Heart right ventricle (tissue), 16 donors: ENCODE data around the gene BTBD1. TPM values are rescaled to one million over a fixed set of nuclear protein-coding genes. Genes with fewer than 3 reads are reported as not detected.

ENCODE experiments used
- ATAC-seq, 8 donors: fragments of 200-7000 bp; cut with Tn5 transposase; one replicate each; pipeline ENCODE4 v1.9.1; 2020; ENCODE audit warnings: mild to moderate bottlenecking in 8 of 8, moderate library complexity in 8 of 8, moderate number of reproducible peaks in 1 of 8
- DNase-seq, 2 donors: peaks; one replicate each; pipeline ENCODE4 v3.0.0-alpha.2; 2020
- H3K27ac ChIP-seq, 10 donors: fragments of 200-600 bp; sonication (generic) in 2 of 10; one replicate each; pipeline versions ENCODE4 v1.5.0 to v1.8.0; 2020 to 2022; ENCODE audit warnings: mild to moderate bottlenecking in 3 of 10
- H3K27me3 ChIP-seq, 7 donors: fragments of 200-600 bp; one replicate each; pipeline ENCODE4 v1.8.0; 2021 to 2022; ENCODE audit warnings: mild to moderate bottlenecking in 2 of 7
- H3K36me3 ChIP-seq, 9 donors: fragments of 200-600 bp; sonication (generic) in 1 of 9; one replicate each; pipeline versions ENCODE4 v1.5.0 to v1.8.0; 2020 to 2022; ENCODE audit warnings: mild to moderate bottlenecking in 2 of 9
- H3K4me1 ChIP-seq, 9 donors: fragments of 200-600 bp; sonication (generic) in 1 of 9; one replicate each; pipeline versions ENCODE4 v1.5.0 to v1.8.0; 2020 to 2022; ENCODE audit warnings: mild to moderate bottlenecking in 4 of 9
- H3K4me3 ChIP-seq, 10 donors: fragments of 200-600 bp; sonication (generic) in 2 of 10; one replicate each; pipeline versions ENCODE4 v1.5.0 to v1.8.0; 2020 to 2022; ENCODE audit warnings: mild to moderate bottlenecking in 7 of 10, moderate library complexity in 2 of 10
- H3K9me3 ChIP-seq, 11 donors: fragments of 200-600 bp in 10 of 11; sonication (generic) in 2 of 11; one replicate each; pipeline versions ENCODE4 v1.5.0 to v1.8.0; 2013 to 2022; ENCODE audit warnings: mild to moderate bottlenecking in 2 of 11, control low read depth in 1 of 11, moderate library complexity in 1 of 11
- WGBS, 2 donors: extraction: QIAGEN DNeasy Blood & Tissue Kit; methylation state at CpG; one replicate each; pipeline ENCODE4 v1.1.7; 2013; ENCODE audit warnings: inconsistent platforms in 1 of 2; 5-methylcytosine and 5-hydroxymethylcytosine counted together
- intact Hi-C, 10 donors: fragments of 100-400 bp; cut with DNase I; formaldehyde crosslinking; loops; one replicate each; pipeline versions ENCODE4 v1.11.1 to v1.14.2; 2022
- microRNA-seq, 2 donors: library from miRNA; unstranded; fragments of <30 nt; microRNA quantifications; one replicate each; pipeline ENCODE4 v1.2.0, GENCODE V29; 2021
- polyA plus RNA-seq, 2 donors: library from polyadenylated mRNA; stranded (reverse); fragments of 200-250 nt; gene quantifications; one replicate each; pipeline ENCODE4 v1.2.3, GENCODE V29; 2013
- total RNA-seq, 10 donors: library from RNA; stranded (reverse); fragmentation: NEBNext Ultra II Directional in 3 of 10; extraction: Animal tissue kit (Norgen Biotek cat#: 25700) in 3 of 10; gene quantifications; one replicate each; pipeline versions ENCODE4 v1.2.1 to v1.2.4, GENCODE V29; 2021 to 2023
- TF ChIP-seq, protein P1 (sequence below), 9 donors: fragments of 200-600 bp; sonication (generic) in 2 of 9; IDR thresholded peaks; one replicate each; pipeline versions ENCODE4 v1.5.0 to v1.8.0; 2021 to 2022; ENCODE audit warnings: antibody characterized with exemption in 9 of 9, mild to moderate bottlenecking in 5 of 9, moderate library complexity in 1 of 9
- donor health status: Arrhythmogenic right ventricular cardiomyopathy.
- donor health status: ischemic (EF 13 %, LVEDD 7.1; RV severe dilation, severe dysfunction).
- donor health status: healthy with polysubstance abuse.
- donor health status: DM: no; HTN: yes; CAD: no.
- donor health status: DM: no; HTN: no; CAD: no.
- donor health status: ischemic (EF 25% LVEDD 6.9; RV normal size, moderate dysfunction).
- donor health status: ischemic (EF 25% LVEDD 5.7; RV mildly dilated, moderate dysfunction).
- donor health status: healthy.
- donor health status: DM: yes; HTN: yes; CAD: no.
- donor health status: Ischemic cardiomyopathy.
- donor health status: ischemic (EF 35%, LVEDD 5.7; RV mildly dilated, moderate dysfunction).
- donor health status: nonischemic (EF 11% LVEDD 7.7; RV severe dilation, severe dysfunction).
- donor health status: DM: yes; HTN: yes; CAD: no.
- donor health status: PGD.
- donor health status: ischemic (EF 29% LVEDD 5.4; RV normal size, mild dysfunction).
- donor health status: nonischemic (EF 23%, LVEDD 6.1; RV moderate dilation, normal function).

The BTBD1 gene
- total and polyA plus RNA-seq, 12 donors = 14.1 to 185 (median 149) TPM

DNA sequence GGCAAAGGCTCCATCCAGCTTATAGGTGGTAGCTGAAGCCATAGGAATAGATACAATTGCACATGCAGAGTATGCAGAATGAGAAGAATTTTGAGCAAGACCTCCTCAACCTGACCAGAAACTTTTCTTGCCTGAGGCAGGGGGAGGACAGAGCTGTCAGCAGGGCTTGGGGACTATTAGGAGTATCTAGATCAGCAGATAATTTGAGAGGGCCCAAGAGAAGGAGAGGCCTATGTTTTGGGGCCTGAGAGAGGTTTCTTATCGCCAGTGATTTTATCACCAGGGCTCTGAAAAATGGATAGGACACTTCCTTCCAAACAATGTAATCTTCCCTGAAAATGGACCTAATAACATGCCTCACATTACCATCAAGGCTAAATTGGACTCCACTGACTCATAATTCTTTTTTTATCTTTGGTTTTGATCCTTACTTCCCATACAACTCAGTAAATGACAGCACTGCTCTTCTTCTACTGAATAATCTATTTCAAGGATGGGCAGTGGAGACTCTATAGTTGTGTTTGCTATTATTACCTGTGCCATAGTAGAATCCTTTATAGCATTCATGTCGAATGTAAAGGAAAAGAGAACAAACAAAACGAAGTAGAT is 96.9 kb downstream of the BTBD1 start:
- H3K27ac ChIP-seq = peak overlapping the region in 7 of 10 donors; percentile 34 to 71 (median 58)
- no peaks in the 10 kb centered on the region for H3K36me3 ChIP-seq
- 40 to 55% methylated on average over 3 of the region's 3 CpGs for WGBS, 2 donors
- H3K4me1 ChIP-seq = peaks cover 0 to 25% (median 5%) of the 10 kb centered on the region in 9 donors
- DNase-seq (no peak), ATAC-seq (no peak)
- H3K4me3 ChIP-seq = no peak overlapping the region
- H3K9me3 ChIP-seq = no peaks in the 10 kb centered on the region
- intact Hi-C loops = no loop called here
- no peaks in the 10 kb centered on the region for H3K27me3 ChIP-seq
- TF ChIP-seq, protein P1, sequence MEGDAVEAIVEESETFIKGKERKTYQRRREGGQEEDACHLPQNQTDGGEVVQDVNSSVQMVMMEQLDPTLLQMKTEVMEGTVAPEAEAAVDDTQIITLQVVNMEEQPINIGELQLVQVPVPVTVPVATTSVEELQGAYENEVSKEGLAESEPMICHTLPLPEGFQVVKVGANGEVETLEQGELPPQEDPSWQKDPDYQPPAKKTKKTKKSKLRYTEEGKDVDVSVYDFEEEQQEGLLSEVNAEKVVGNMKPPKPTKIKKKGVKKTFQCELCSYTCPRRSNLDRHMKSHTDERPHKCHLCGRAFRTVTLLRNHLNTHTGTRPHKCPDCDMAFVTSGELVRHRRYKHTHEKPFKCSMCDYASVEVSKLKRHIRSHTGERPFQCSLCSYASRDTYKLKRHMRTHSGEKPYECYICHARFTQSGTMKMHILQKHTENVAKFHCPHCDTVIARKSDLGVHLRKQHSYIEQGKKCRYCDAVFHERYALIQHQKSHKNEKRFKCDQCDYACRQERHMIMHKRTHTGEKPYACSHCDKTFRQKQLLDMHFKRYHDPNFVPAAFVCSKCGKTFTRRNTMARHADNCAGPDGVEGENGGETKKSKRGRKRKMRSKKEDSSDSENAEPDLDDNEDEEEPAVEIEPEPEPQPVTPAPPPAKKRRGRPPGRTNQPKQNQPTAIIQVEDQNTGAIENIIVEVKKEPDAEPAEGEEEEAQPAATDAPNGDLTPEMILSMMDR (IDR thresholded peaks at IDR 0.05) = no peak

DNA sequence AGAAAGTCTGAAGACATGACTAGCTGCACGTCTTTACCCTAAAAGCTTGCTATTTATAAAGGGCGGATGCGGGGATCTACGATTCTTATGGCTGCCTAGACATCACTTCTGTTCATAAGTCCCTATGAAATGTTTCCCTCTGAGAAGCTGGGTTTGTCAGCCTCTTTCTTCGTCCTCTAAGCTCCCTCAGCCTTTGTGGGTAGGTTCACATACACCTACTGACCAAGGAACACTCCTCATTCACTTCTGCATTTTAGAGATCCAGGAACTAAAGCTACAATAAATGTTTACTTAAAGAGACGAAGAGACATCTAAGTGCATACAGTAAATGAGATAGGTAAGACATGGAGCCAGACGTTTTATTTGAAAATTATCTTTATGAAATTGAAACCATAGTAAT is 97.7 kb downstream of the BTBD1 start:
- no peak for ATAC-seq
- Histone ChIP-seq H3K4me1 (peaks cover 0 to 25% (median 5%) of the 10 kb centered on the region in 9 donors), H3K4me3 (no peak overlapping the region), H3K27me3 (no peaks in the 10 kb centered on the region), H3K27ac (no peak overlapping the region), H3K9me3 (no peaks in the 10 kb centered on the region), H3K36me3 (no peaks in the 10 kb centered on the region)
- TF ChIP-seq, protein P1 (IDR thresholded peaks at IDR 0.05) = no peak
- intact Hi-C loops = no loop called here
- DNase-seq = no peak
- 83 to 84% methylated on average over 7 of the region's 7 CpGs for WGBS, 2 donors

DNA sequence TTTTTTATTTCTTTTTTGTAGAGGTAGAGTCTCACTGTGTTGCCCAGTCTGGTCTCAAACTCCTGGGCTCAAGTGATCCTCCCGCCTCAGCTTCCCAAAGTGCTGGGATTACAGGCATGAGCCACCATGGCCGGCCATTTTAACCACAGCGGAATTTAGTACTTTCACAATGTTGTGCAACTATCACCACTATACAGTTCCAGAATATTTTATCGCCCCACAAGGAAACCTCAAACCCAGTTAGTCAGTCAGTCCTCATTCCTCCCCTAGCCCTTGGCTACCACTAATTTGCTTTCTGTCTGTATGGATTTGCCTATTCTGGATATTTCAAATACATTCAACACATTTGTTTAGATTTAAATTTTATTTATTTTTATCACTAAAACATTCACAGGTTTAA is 99.0 kb downstream of the BTBD1 start:
- TF ChIP-seq, protein P1 (IDR thresholded peaks at IDR 0.05) = no peak
- Histone ChIP-seq H3K4me1 (peaks cover 0 to 37% (median 5%) of the 10 kb centered on the region in 9 donors), H3K27me3 (no peaks in the 10 kb centered on the region), H3K4me3 (no peak overlapping the region), H3K9me3 (no peaks in the 10 kb centered on the region), H3K27ac (no peak overlapping the region), H3K36me3 (no peaks in the 10 kb centered on the region)
- no peak for DNase-seq
- ATAC-seq = no peak
- intact Hi-C loops = no loop called here
- WGBS, 2 donors = 88 to 92% methylated on average over 4 of the region's 4 CpGs

DNA sequence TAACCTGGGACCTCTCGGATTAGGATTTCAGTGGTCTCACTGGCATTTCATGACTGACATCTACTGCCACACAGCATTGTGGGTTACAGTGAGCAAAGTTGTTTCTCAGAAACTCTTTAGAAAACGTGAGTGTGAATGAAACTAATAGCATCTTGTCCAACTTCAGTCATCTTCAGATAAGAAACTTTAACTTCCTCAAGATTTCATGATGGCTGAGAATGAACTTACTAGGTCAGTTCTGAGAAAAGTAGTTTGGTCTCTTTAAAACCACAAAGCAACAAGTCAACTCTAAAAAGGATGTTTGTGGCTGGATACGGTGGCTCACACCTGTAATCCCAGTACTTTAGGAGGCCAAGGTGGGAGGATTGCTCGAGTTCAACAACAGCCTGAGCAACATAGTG is 100.4 kb downstream of the BTBD1 start:
- DNase-seq (no peak), ATAC-seq (no peak)
- no peak overlapping the region for H3K27ac ChIP-seq
- H3K27me3 ChIP-seq = no peaks in the 10 kb centered on the region
- peaks cover 0 to 33% (median 5%) of the 10 kb centered on the region in 9 donors for H3K4me1 ChIP-seq
- no peaks in the 10 kb centered on the region for H3K9me3 ChIP-seq
- H3K4me3 ChIP-seq = no peak overlapping the region
- intact Hi-C loops = no loop called here
- WGBS, 2 donors = 72 to 77% methylated on average over 4 of the region's 4 CpGs
- no peaks in the 10 kb centered on the region for H3K36me3 ChIP-seq
- TF ChIP-seq, protein P1 (IDR thresholded peaks at IDR 0.05) = no peak

Small RNA genes lying within 50 kb of the gene (microRNA-seq; reads per million reads assigned to microRNA genes)
- gene MIR4515 = 0 reads per million in 2 donors

Other genes with a start within 250 kb of the BTBD1 start
- gene HOMER2, start 114.5 kb downstream of the BTBD1 start, total RNA-seq = 10 to 100 TPM; 32.6 to 64.4 (median 49.3) TPM
- gene HOMER2, start 114.5 kb downstream of the BTBD1 start, polyA plus RNA-seq = 10 to 100 TPM; 12.3 to 14.1 TPM
- 10 to 100 TPM; 12.4 to 17.8 (median 14.4) TPM for gene RAMAC, start 81.0 kb downstream of the BTBD1 start, total RNA-seq
- 10 to 100 TPM; 11.8 to 20.4 TPM for gene RAMAC, start 81.0 kb downstream of the BTBD1 start, polyA plus RNA-seq
- gene C15orf40, start 55.6 kb downstream of the BTBD1 start, total RNA-seq = 10 to 100 TPM in 6 of 10 donors, 1 to 10 TPM in 4; 7.5 to 19.6 (median 10.5) TPM
- gene C15orf40, start 55.6 kb downstream of the BTBD1 start, polyA plus RNA-seq = 10 to 100 TPM; 11.6 to 16.0 TPM
- 1 to 10 TPM; 2.6 to 7.1 (median 4.7) TPM for gene TM6SF1, start 40.4 kb upstream of the BTBD1 start, total RNA-seq
- 1 to 10 TPM; 3.1 to 8.8 TPM for gene TM6SF1, start 40.4 kb upstream of the BTBD1 start, polyA plus RNA-seq
- gene HDGFL3, start 140.6 kb upstream of the BTBD1 start, total RNA-seq = 10 to 100 TPM; 25.5 to 43.2 (median 39.0) TPM
- gene HDGFL3, start 140.6 kb upstream of the BTBD1 start, polyA plus RNA-seq = 10 to 100 TPM in 1 of 2 donors, 1 to 10 TPM in 1; 9.3 to 14.0 TPM
- under 1 TPM in 9 of 10 donors, not detected in 1; 0.06 to 0.71 (median 0.22) TPM for gene BNC1, start 217.4 kb upstream of the BTBD1 start, total RNA-seq
- under 1 TPM; 0.07 to 0.15 TPM for gene BNC1, start 217.4 kb upstream of the BTBD1 start, polyA plus RNA-seq